Gastrocnemius medialis (tissue), 4 donors: ENCODE data around the gene PPP1R3D. TPM values are rescaled to one million over a fixed set of nuclear protein-coding genes. Genes with fewer than 3 reads are reported as not detected.

Experiments
- ATAC-seq, 2 donors: fragments of 150-250 bp; one replicate each; pipeline ENCODE4 v1.9.1; 2016
- DNase-seq, 2 donors: peaks; one replicate each; pipeline ENCODE4 v3.0.0-alpha.2; 2019
- H3K27ac ChIP-seq, 4 donors: fragments of 200-600 bp; sonication (generic); 1 replicate in 1 of 4; 2 replicates in 3 of 4; pipeline ENCODE4 v1.5.1; 2016 to 2018; ENCODE audit warnings: mild to moderate bottlenecking in 2 of 4, moderate library complexity in 1 of 4
- H3K27me3 ChIP-seq, 3 donors: fragments of 200-600 bp; sonication (generic) in 2 of 3; 1 replicate in 1 of 3; 2 replicates in 2 of 3; pipeline versions ENCODE4 v1.5.1 to v1.6.0; 2016 to 2019; ENCODE audit warnings: mild to moderate bottlenecking in 1 of 3, moderate library complexity in 1 of 3
- H3K36me3 ChIP-seq, 2 donors: fragments of 200-600 bp; sonication (generic) in 1 of 2; one replicate each; pipeline ENCODE4 v1.5.1; 2017 to 2018
- H3K4me1 ChIP-seq, 2 donors: fragments of 200-600 bp; sonication (generic) in 1 of 2; one replicate each; pipeline ENCODE4 v1.5.1; 2016 to 2017; ENCODE audit warnings: mild to moderate bottlenecking in 2 of 2
- H3K4me3 ChIP-seq, 4 donors: fragments of 200-600 bp; sonication (generic) in 3 of 4; 1 replicate in 1 of 4; 2 replicates in 3 of 4; pipeline ENCODE4 v1.5.1; 2016 to 2019; ENCODE audit warnings: mild to moderate bottlenecking in 2 of 4
- H3K9me3 ChIP-seq, 3 donors: fragments of 200-600 bp; sonication (generic) in 2 of 3; 1 replicate in 1 of 3; 2 replicates in 2 of 3; pipeline ENCODE4 v1.5.1; 2016 to 2019
- CTCF ChIP-seq, 5 experiments: fragments of 450-650 bp in 3 of 5; fragments of 200-600 bp in 2 of 5; sonication (generic) in 2 of 5; IDR thresholded peaks in 4 of 5; conservative IDR thresholded peaks in 1 of 5; 1 replicate in 4 of 5; 2 replicates in 1 of 5; pipeline ENCODE4 v1.5.1; 2016 to 2019; ENCODE audit warnings: antibody characterized with exemption in 5 of 5, mild to moderate bottlenecking in 3 of 5, moderate library complexity in 3 of 5
- POLR2A ChIP-seq, 2 donors: fragments of 450-650 bp; IDR thresholded peaks; one replicate each; pipeline ENCODE4 v1.6.1; 2017; ENCODE audit warnings: antibody characterized with exemption in 2 of 2, mild to moderate bottlenecking in 2 of 2, moderate library complexity in 2 of 2
- in situ Hi-C, 4 donors: fragments of 200-750 bp; cut with MboI; loops; one replicate each; pipeline versions ENCODE4 v1.15.0 to v1.8.0; 2017; ENCODE audit warnings: low sequenced_read_pairs in 4 of 4
- intact Hi-C: fragments of 100-400 bp; cut with DNase I; formaldehyde crosslinking; loops from one replicate; pipeline ENCODE4 v1.15.1; 2023; ENCODE audit warnings: low total_unique reads
- total RNA-seq, 4 donors: library from RNA; depleted of rRNA; stranded (reverse); fragments of >200 nt; gene quantifications; one replicate each; pipeline versions ENCODE4 v1.1.0 to v1.2.3, GENCODE V29; 2016

Gene PPP1R3D, protein sequence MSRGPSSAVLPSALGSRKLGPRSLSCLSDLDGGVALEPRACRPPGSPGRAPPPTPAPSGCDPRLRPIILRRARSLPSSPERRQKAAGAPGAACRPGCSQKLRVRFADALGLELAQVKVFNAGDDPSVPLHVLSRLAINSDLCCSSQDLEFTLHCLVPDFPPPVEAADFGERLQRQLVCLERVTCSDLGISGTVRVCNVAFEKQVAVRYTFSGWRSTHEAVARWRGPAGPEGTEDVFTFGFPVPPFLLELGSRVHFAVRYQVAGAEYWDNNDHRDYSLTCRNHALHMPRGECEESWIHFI
- total RNA-seq = 10 to 100 TPM in 2 of 4 donors, 1 to 10 TPM in 2; 4.1 to 12.0 (median 10.8) TPM

DNA sequence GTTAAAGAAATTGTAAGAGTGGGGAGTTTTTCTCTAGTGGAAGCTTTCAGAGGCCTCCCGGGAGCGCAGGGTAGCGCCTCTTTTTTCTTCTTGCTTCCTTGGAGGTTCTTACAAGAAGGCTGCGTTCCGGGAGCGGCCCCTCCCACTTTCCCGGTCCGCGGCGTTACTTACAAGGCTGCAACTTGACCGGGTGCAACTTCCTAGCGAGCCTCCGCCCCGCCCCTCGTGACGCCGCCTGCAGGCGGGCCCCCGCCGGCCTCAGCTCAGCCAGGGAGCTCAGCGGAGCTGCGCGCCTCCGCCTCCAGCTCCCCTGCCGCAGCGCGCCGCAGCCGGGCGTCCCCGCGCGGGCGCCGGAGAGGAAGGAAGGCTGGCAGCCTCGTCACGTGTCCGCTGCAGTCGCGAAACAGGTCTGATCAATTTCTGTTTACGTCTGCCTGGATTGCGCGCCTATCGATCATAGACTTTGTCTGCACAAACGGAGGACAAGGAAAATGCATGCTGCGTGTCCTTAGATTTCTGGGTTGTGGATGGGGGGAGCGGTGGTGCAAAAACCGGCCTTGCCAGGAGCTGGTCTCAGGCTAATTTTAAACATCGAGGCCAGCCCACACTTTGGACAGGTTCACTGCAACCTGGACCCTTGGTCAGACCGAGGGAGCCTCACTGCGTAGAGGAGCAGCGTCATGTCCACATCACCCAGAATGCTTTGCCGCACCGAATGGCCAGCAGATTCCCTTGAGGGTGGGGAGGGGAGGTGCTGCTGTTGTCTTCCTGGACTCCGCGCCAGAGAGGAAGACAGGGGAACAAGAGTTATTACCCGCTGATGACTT lies at the start of gene PPP1R3D, which contains the start of gene FAM217B:
Gene PPP1R3D, minus strand, starts transcription at position 177 of the 827 bp plus-strand sequence. CDS start 374 bp downstream, outside the sequence.
Gene FAM217B, plus strand, starts transcription at position 261 of the 827 bp plus-strand sequence. CDS start 3,555 bp downstream, outside the sequence.
- in situ Hi-C loops = loop anchor here in 1 of 4 donors (10.0 kb wide), 1 partner anchor 114 kb away; no protein-coding TSS in a partner anchor
- peaks cover 0 to 26% of the 10 kb centered on the region in 2 donors for H3K36me3 ChIP-seq
- peaks cover 58 to 64% of the 10 kb centered on the region in 2 donors for H3K4me1 ChIP-seq
- peak; percentile 74 to 77 for ATAC-seq
- TF ChIP-seq POLR2A (IDR thresholded peaks at IDR 0.05) (peak; percentile 82 to 90), CTCF (IDR thresholded peaks at IDR 0.05 in 4 of 5, conservative IDR thresholded peaks at IDR 0.05 in 1 of 5) (peak in 1 of 5 experiments; percentile 6)
- intact Hi-C loops = loop anchor here (2.0 to 5.0 kb wide), 3 partner anchors 92 to 1048 kb away; no protein-coding TSS in a partner anchor
- H3K27ac ChIP-seq = peak within 1 kb of the TSS; percentile 91 to 99 (median 93)
- peak within 1 kb of the TSS; percentile 62 to 90 (median 74) for H3K4me3 ChIP-seq
- no peaks in the 10 kb centered on the region for H3K9me3 ChIP-seq
- peak; percentile 97 to 98 for DNase-seq
- no peaks in the 10 kb centered on the region for H3K27me3 ChIP-seq

GRCh38 chr20:59988141-59988540 lies 48.0 kb upstream of the PPP1R3D start:
- Histone ChIP-seq H3K36me3 (no peaks in the 10 kb centered on the region), H3K27ac (no peak overlapping the region), H3K4me1 (peaks cover 0 to 4% of the 10 kb centered on the region in 2 donors), H3K9me3 (no peaks in the 10 kb centered on the region), H3K4me3 (no peak overlapping the region), H3K27me3 (no peaks in the 10 kb centered on the region)
- in situ Hi-C loops (no loop called here), intact Hi-C loops (no loop called here)
- no peak for TF ChIP-seq POLR2A (IDR thresholded peaks at IDR 0.05)
- no peak for TF ChIP-seq CTCF (IDR thresholded peaks at IDR 0.05 in 4 of 5, conservative IDR thresholded peaks at IDR 0.05 in 1 of 5)
- ATAC-seq (no peak), DNase-seq (no peak)

DNA sequence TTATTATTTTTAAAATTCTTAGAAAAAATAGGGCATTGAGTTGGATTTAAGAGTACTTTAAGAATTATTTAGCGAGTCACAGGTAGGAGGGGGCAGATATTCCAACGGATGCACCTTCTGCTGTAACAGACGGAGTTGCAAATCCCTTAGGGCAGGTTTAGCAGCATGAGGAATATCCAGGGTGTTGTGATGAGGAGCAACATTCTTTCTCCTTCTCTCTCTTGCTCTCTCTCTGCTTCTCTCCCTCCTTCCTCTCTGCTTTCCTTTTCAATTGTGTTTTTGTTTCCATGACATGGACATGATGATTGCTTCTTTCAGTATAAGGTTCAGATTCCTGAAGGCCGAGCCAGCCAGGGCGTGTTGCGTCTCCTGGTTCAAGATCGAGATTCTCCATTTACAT lies 47.0 kb upstream of the PPP1R3D start:
- ATAC-seq = no peak
- intact Hi-C loops (no loop called here), in situ Hi-C loops (no loop called here)
- Histone ChIP-seq H3K27me3 (no peaks in the 10 kb centered on the region), H3K4me1 (peaks cover 0 to 4% of the 10 kb centered on the region in 2 donors), H3K36me3 (no peaks in the 10 kb centered on the region), H3K27ac (no peak overlapping the region), H3K4me3 (no peak overlapping the region), H3K9me3 (no peaks in the 10 kb centered on the region)
- no peak for TF ChIP-seq CTCF (IDR thresholded peaks at IDR 0.05 in 4 of 5, conservative IDR thresholded peaks at IDR 0.05 in 1 of 5)
- no peak for TF ChIP-seq POLR2A (IDR thresholded peaks at IDR 0.05)
- DNase-seq = no peak

DNA sequence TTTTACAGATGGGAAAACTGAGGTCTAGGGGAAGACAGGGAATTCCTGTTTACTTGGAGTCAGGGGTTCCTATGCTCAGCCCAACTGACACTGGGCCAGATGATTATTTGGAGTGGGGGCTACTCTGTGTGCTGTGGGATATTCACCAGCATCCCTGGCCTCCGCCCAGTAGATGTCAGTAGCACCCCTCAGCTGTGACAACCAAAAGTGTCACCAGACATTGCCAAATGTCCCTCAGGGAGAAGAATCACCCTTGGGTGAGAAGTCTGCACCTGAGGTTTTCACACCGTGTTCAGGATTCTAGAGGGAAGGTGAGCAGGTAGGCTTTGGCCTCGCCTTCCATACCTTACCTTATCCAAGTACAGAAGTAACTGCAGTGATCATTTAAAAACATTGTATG lies 45.8 kb upstream of the PPP1R3D start:
- in situ Hi-C loops = no loop called here
- Histone ChIP-seq H3K4me3 (no peak overlapping the region), H3K36me3 (no peaks in the 10 kb centered on the region), H3K4me1 (peaks cover 0 to 4% of the 10 kb centered on the region in 2 donors), H3K27ac (no peak overlapping the region), H3K27me3 (no peaks in the 10 kb centered on the region), H3K9me3 (no peaks in the 10 kb centered on the region)
- DNase-seq = no peak
- ATAC-seq = no peak
- intact Hi-C loops = no loop called here
- no peak for TF ChIP-seq CTCF (IDR thresholded peaks at IDR 0.05 in 4 of 5, conservative IDR thresholded peaks at IDR 0.05 in 1 of 5)
- no peak for TF ChIP-seq POLR2A (IDR thresholded peaks at IDR 0.05)
